GM19240 (cell line): ENCODE data around the gene NECTIN1.

Experiments used
- DNase-seq: peaks from one replicate; pipeline ENCODE4 v3.0.0; 2011; ENCODE audit warnings: low spot score; ENCODE audit not compliant: insufficient read length

The NECTIN1 gene

GRCh38 chr11:119728651-119729580 lies at the start of gene NECTIN1:
NECTIN1 (minus strand) TSS chr11:119729200; CDS start chr11:119728553, 647 bp downstream.
- peak; percentile 94 for DNase-seq

- no peak for DNase-seq
These were observed 49.6 kb upstream of the NECTIN1 start for GRCh38 chr11:119778391-119779194.

- DNase-seq, result no peak
These were observed 48.9 kb upstream of the NECTIN1 start for GRCh38 chr11:119777940-119778339.

DNA sequence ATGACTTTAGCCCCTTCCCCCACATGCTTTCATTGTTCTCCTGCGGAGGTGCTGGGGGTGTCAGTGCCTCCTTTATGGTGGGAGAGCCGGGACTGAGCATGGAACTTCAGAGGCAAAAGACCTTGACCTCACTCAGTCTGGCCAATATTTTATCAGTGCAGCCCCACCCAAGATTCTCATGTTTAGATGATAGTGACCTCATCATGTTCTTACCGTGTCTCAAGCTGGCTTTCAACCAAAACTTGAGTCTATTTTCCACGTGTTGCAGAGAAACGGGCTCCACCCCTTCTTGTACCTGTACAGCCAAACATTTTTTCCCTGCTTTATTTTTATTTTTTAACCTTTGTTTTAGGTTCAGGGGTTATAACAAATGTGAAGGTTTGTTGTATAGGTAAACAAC lies 47.7 kb upstream of the NECTIN1 start:
- DNase-seq, result no peak

GRCh38 chr11:119776031-119776636 lies 47.1 kb upstream of the NECTIN1 start:
- no peak for DNase-seq

DNA sequence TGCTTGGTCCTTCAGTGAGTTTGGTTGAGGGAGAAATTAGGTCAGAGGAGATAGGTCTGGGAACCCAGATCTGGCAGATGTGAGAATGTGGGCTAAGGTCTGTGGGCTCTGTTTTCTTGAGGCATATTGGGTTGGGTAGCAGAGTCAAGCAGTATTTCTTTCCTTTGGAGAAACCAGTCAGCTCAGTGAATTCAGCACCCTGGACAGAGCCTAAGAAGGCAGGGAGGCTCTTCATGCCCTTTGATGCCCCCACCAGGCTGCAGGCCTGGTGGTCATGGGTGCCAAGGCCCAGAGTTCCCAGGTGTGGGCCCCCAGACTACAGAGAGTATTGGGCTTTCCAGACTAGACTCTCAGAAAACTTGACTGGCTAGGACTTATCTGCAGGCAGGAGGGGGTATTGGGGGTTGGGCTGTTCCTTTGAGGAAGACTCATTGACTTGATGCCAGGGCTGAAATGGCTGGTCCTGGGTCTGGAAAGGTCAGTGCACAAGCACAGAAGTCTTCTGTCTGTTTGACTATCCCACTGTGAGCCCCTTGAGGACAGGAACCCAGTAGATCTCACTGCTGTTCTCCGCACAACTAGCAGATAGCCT lies 45.3 kb upstream of the NECTIN1 start:
- DNase-seq, result no peak

- no peak for DNase-seq
These were observed 43.8 kb upstream of the NECTIN1 start for GRCh38 chr11:119772641-119773415.

DNA sequence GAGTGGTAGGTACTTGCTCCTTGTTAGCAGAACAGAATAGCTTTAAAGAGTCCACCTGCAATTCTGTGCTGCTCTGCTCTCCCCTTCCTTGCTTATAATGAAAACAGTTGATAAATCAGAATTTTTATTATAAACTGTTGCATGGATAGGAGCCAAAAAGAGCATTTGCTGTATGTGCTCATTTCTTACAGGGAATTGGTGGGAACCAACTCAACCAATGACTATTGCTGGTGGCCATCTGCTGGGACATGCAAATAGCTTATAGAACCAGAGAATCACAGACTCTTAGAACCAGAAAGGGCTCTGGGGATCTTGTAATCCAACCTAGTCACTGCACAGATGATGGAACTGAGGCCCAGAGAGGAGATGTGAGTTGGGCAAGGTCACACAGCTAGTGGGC lies 43.1 kb upstream of the NECTIN1 start:
- DNase-seq, result no peak

GRCh38 chr11:119771172-119771770 lies 42.3 kb upstream of the NECTIN1 start:
- no peak for DNase-seq

GRCh38 chr11:119765628-119766027 lies 36.6 kb upstream of the NECTIN1 start:
- DNase-seq, result no peak

- DNase-seq, result no peak
These were observed 35.3 kb upstream of the NECTIN1 start for GRCh38 chr11:119764108-119764868.

DNA sequence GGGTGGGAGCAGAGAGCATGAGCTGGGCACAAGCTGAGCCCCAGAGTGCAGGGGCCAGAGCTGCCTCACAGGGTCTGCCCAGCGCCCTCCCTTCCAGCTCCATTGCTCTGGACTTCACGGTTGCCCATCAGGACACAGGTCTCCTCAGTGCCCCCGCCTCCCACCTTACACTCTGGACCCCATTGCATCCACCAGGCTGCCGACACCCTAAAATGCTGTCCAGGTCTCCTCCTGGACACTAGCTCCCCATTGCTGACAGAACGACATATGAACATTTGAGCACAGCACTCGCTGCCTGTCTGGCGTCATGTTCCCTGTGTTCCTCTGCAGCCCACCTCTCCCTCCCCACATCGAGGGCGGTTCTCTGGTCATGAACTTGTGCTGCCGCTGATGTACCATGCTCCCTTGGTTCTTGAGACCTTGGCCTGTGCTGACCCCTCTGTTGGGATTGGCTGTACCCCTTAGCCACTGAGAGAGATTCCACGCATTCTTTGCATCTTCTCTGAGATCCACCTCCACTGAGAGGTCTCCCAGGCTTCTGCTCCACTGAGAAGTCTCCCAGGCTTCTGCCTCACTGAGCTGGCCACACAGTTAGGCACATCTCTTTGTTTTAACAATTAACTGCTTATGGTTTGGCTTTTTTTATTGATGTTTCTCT lies 34.2 kb upstream of the NECTIN1 start:
- no peak for DNase-seq

GRCh38 chr11:119759747-119760412 lies 30.9 kb upstream of the NECTIN1 start:
- no peak for DNase-seq

DNA sequence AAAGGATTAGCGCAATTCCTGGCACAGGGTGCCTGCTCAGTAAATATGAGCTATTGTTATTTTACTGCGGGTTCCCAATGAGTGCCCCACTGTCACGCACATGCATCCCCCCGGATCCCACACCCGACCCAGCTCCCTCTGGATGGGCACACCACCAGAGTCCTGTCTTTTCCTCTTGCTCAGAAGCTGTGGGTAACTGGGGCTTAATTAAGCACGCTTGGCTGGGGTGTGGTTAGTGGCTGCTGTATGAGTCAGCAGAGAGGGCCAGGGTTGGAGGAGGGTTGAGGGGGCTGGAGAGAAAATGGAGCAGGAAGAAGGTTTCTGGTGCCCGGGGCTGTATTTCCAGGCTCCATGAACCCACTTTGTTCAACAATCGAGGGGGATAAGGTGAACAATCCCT lies 30.3 kb upstream of the NECTIN1 start:
- DNase-seq, result no peak

DNA sequence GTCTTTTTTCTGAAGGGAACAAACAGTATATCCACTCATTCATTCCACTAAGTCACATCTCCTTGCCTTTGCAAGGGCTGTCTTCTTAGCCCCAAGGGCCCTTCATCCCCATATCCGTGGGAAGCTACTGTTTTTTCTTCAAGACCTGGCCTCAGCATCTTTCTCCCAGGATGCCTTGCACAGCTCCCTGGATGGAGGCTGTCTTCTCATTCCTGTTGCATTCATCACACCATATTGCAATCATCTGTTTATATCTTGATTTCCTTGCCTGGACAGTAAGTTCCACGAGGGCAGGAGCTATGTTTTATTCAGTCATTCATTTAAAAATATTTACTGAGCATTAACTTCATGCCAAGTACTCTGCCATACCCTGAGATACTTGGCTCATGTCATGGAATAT lies 29.3 kb upstream of the NECTIN1 start:
- no peak for DNase-seq

DNA sequence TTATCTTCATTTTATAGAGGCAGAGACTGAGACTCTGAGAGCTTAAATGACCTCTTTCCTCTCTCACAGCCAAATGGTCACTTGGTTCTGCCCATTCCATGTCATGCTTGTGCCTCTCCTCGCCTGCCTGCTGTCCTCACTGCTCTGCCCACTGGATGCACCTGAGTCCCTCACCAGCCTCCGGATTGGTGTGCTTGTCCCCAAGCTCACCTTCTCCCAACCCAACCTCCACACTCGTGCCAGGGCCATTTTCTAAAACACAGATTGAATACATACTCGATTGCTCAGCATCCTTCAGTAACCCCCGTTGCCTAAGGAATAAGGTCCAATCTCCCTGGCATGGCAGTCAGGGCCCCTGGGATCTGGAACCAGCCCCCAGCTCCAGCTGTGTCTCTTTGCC lies 28.4 kb upstream of the NECTIN1 start:
- DNase-seq, result no peak

GRCh38 chr11:119756169-119756865 lies 27.3 kb upstream of the NECTIN1 start:
- no peak for DNase-seq
